Measurements from ENCODE around the gene JADE1. TPM values are rescaled to one million over a fixed set of nuclear protein-coding genes. Genes with fewer than 3 reads are reported as not detected.

JADE1 gene
- total and polyA plus RNA-seq, 9 of the 15 experiments (the other 6 are each of a cell fraction or from before 2014, with no cell fraction given), result 8.3 to 37.9 (median 24.4) TPM

- TF ChIP-seq TFAP4 (CRISPR knock-in tag; IDR thresholded peaks at IDR 0.05; ENCODE audit: borderline replicate concordance) (peak; percentile 70; the same call in 1 of the 2 replicates), ZNF143 (CRISPR knock-in tag; IDR thresholded peaks at IDR 0.05) (no peak), ATF7 (IDR thresholded peaks at IDR 0.05) (0 out of 2 replicates have a peak, but pooled peaks have one; percentile 11), KDM1A (IDR thresholded peaks at IDR 0.05) (peak; percentile 91 to 93), CHAMP1 (IDR thresholded peaks at IDR 0.05) (no peak), GATA2 (CRISPR knock-in tag; IDR thresholded peaks at IDR 0.05) (peak; percentile 73), BRD4 (IDR thresholded peaks at IDR 0.05) (no peak), MLLT1 (IDR thresholded peaks at IDR 0.05) (peak in 1 of 2 experiments; percentile 88; a peak in 2 of 4 replicates), HMBOX1 (IDR thresholded peaks at IDR 0.05) (peak; percentile 75), ZBTB7A (IDR thresholded peaks at IDR 0.05; ENCODE audit: borderline replicate concordance, control insufficient read depth, low read depth, low read length) (peak; percentile 65; the same call in 1 of the 2 replicates), ZMIZ1 (IDR thresholded peaks at IDR 0.05; ENCODE audit: low read depth in 2 of 2, low read length in 2 of 2) (0 out of 4 replicates have a peak, but pooled peaks of 1 of the 2 experiments have one; percentile 23), ZNF239 (CRISPR knock-in tag; IDR thresholded peaks at IDR 0.05) (no peak), CXXC5 (CRISPR knock-in tag; IDR thresholded peaks at IDR 0.05) (peak; percentile 58), ESRRA (IDR thresholded peaks at IDR 0.05; ENCODE audit: borderline replicate concordance, low read depth) (peak; percentile 49; the same call in 1 of the 2 replicates), SOX6 (IDR thresholded peaks at IDR 0.05) (peak; percentile 34; the same call in 1 of the 2 replicates), GATAD2B (IDR thresholded peaks at IDR 0.05; ENCODE audit: borderline replicate concordance) (peak; percentile 70; the same call in 1 of the 2 replicates), NCOR1 (IDR thresholded peaks at IDR 0.05) (peak; percentile 81), MTA2 (IDR thresholded peaks at IDR 0.05; ENCODE audit: low read depth) (peak; percentile 55)
Observed at GRCh38 chr4:128787509-128788311, 21.8 kb upstream of the JADE1 start (continued).

Measured in K562 (cell line).